Muscle layer of colon (tissue), 2 donors: Measurements from ENCODE around the gene SMIM3.
"Not testable (repeated sequence)": the region's sequence is repeated elsewhere in the genome, so short reads cannot be mapped to it uniquely, and the experiment has no call there.

Source experiments
- H3K27ac ChIP-seq: one replicate; pipeline ENCODE4 v1.7.0; 2013; ENCODE audit warnings: low read depth, mild to moderate bottlenecking, low read length, moderate library complexity
- H3K27me3 ChIP-seq, 2 donors: one replicate each; pipeline ENCODE4 v1.7.0; 2013; ENCODE audit warnings: low read length in 2 of 2, mild to moderate bottlenecking in 2 of 2; ENCODE audit not compliant: insufficient read depth in 2 of 2, control insufficient read depth in 1 of 2
- H3K36me3 ChIP-seq: one replicate; pipeline ENCODE4 v1.7.0; 2013; ENCODE audit warnings: mild to moderate bottlenecking, low read length; ENCODE audit not compliant: insufficient read depth
- H3K4me1 ChIP-seq: one replicate; pipeline ENCODE4 v1.7.0; 2013; ENCODE audit warnings: mild to moderate bottlenecking, low read length; ENCODE audit not compliant: insufficient read depth
- H3K4me3 ChIP-seq, 2 donors: one replicate each; pipeline ENCODE4 v1.7.0; 2013; ENCODE audit warnings: low read length in 2 of 2, low read depth in 1 of 2, mild to moderate bottlenecking in 1 of 2, moderate library complexity in 1 of 2
- H3K9ac ChIP-seq: one replicate; pipeline ENCODE4 v1.7.0; 2013; ENCODE audit warnings: low read length
- H3K9me3 ChIP-seq: one replicate; pipeline ENCODE4 v1.7.0; 2013; ENCODE audit warnings: mild to moderate bottlenecking, low read length
- donor health status: abdominal sarcoma.
- donor health status: Adenocarcinoma of cecum.

Gene SMIM3

DNA sequence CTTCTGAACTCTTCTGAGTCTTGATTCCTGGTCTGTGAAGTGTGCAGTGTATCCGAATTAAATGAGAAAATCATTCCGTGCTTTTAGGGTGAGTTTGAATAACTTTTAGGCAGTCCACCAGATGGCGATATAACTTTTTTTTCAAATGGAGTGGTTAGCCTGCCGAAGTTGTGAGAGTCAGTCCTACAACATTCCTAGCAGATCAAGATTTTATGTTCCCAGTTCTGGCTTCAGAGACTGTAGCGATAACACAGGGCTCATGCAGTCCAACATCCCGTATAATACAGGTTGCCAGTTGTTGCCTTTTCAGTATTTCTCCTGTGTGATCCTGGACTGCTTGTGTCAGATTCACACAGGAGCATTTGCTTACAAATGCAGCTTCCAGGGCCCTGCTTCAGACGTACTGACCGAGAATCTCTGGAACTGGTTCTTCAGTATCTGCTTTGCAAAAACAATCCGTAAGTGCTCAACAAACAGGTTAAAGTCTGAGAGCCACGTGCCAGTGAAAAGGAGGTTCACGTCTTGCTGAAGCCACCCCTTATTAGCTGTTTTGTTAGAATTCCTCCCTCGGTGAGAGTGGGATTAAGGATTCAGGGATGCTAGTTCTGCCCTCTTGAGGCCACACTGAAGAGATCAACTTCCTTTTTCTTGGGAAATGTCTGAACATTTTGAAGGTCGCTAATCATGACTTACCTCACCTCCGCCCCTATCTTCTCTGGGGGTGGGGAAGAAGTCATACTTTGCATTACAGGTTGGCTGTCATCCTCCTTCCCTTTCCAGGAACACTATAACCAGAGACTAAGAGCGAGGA is 22.8 kb downstream of the SMIM3 start:
- Histone ChIP-seq H3K9ac (peak overlapping the region; percentile 29), H3K27ac (peak overlapping the region; percentile 48)

GRCh38 chr5:150804388-150804787 is 25.8 kb downstream of the SMIM3 start:
- Histone ChIP-seq H3K27ac (no peak overlapping the region), H3K9me3 (no peaks in the 10 kb centered on the region), H3K4me1 (peaks cover 8% of the 10 kb centered on the region), H3K4me3 (no peak overlapping the region), H3K36me3 (no peaks in the 10 kb centered on the region), H3K9ac (no peak overlapping the region), H3K27me3 (no peaks in the 10 kb centered on the region)

More for the DNA sequence above, 22.8 kb downstream of the SMIM3 start:
- Histone ChIP-seq H3K36me3 (peaks cover 4% of the 10 kb centered on the region), H3K4me1 (peaks cover 8% of the 10 kb centered on the region), H3K9me3 (no peaks in the 10 kb centered on the region), H3K4me3 (peak overlapping the region; percentile 42 to 62), H3K27me3 (no peaks in the 10 kb centered on the region)

DNA sequence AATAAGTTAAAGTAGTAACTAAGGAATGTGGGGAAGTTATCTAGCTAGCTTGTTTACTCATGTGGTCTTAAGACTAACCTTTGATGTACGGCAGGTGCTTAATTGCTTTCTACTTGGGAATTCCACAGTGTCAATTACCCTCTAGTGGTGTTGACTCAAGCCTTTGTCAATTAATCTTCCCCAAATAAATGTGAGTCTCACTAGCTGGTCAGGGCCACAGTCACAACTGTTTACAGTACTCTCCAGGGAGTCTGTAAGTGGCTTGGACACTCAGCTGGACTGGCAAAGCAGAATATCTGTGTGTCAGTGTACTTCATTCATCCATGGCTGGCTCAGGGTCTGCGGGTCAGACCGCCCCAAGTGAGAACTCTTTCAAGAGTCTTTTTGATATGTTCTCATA is 30.8 kb downstream of the SMIM3 start:
- Histone ChIP-seq H3K27me3 (no peaks in the 10 kb centered on the region), H3K27ac (no peak overlapping the region), H3K9me3 (no peaks in the 10 kb centered on the region), H3K4me1 (no peaks in the 10 kb centered on the region), H3K36me3 (no peaks in the 10 kb centered on the region), H3K9ac (no peak overlapping the region), H3K4me3 (no peak overlapping the region)

- Histone ChIP-seq H3K9me3 (no peaks in the 10 kb centered on the region), H3K27me3 (no peaks in the 10 kb centered on the region), H3K27ac (no peak overlapping the region), H3K9ac (no peak overlapping the region), H3K4me1 (no peaks in the 10 kb centered on the region), H3K4me3 (no peak overlapping the region), H3K36me3 (no peaks in the 10 kb centered on the region)
Observed at GRCh38 chr5:150815010-150815409, 36.5 kb downstream of the SMIM3 start.

DNA sequence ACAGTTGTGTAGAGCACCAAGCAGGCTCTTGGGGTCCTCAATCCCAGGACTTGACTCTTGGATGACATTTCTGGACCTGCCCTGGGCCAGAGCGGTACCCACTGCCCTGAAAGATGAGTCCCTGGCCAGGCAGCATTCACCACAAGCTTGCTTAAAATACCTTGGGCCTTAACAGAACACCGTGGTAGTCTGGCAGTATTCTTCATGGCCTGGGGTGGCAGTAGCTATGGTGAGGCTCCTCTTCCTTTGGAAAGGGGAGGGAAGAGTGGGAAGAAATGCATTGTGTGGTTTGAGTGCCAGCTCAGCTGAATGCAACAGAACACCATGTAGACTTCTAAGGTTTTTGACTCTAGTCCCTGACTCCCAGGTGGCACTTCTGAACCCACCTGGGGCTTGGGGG is 38.4 kb downstream of the SMIM3 start:
- H3K9me3 ChIP-seq: no peaks in the 10 kb centered on the region
- no peaks in the 10 kb centered on the region for H3K27me3 ChIP-seq
- no peak overlapping the region for H3K4me3 ChIP-seq
- no peak overlapping the region for H3K9ac ChIP-seq
- H3K4me1 ChIP-seq: no peaks in the 10 kb centered on the region
- H3K36me3 ChIP-seq: no peaks in the 10 kb centered on the region
- H3K27ac ChIP-seq: no peak overlapping the region

- no peak overlapping the region for H3K9ac ChIP-seq
- no peaks in the 10 kb centered on the region for H3K4me1 ChIP-seq
- no peak overlapping the region for H3K4me3 ChIP-seq
- no peak overlapping the region for H3K27ac ChIP-seq
- H3K9me3 ChIP-seq: no peaks in the 10 kb centered on the region
- no peaks in the 10 kb centered on the region for H3K27me3 ChIP-seq
- H3K36me3 ChIP-seq: no peaks in the 10 kb centered on the region
Observed at GRCh38 chr5:150829744-150830143, 51.2 kb downstream of the SMIM3 start.

GRCh38 chr5:150831821-150832220 is 53.3 kb downstream of the SMIM3 start:
- not testable (repeated sequence) for H3K4me1 ChIP-seq

GRCh38 chr5:150836064-150836463 is 57.5 kb downstream of the SMIM3 start:
- H3K27ac ChIP-seq: no peak overlapping the region
- H3K9me3 ChIP-seq: no peaks in the 10 kb centered on the region
- no peak overlapping the region for H3K9ac ChIP-seq
- no peaks in the 10 kb centered on the region for H3K4me1 ChIP-seq
- no peak overlapping the region for H3K4me3 ChIP-seq
- H3K27me3 ChIP-seq: no peaks in the 10 kb centered on the region
- H3K36me3 ChIP-seq: no peaks in the 10 kb centered on the region

More at GRCh38 chr5:150831821-150832220, 53.3 kb downstream of the SMIM3 start:
- not testable (repeated sequence) for H3K36me3 ChIP-seq, H3K9ac ChIP-seq, H3K4me3 ChIP-seq, H3K9me3 ChIP-seq, H3K27ac ChIP-seq, H3K27me3 ChIP-seq

- no peak overlapping the region for H3K9ac ChIP-seq
- no peaks in the 10 kb centered on the region for H3K36me3 ChIP-seq
- H3K4me1 ChIP-seq: no peaks in the 10 kb centered on the region
- H3K27ac ChIP-seq: no peak overlapping the region
- H3K9me3 ChIP-seq: no peaks in the 10 kb centered on the region
- no peak overlapping the region for H3K4me3 ChIP-seq
- no peaks in the 10 kb centered on the region for H3K27me3 ChIP-seq
Observed at GRCh38 chr5:150836703-150837102, 58.1 kb downstream of the SMIM3 start.

DNA sequence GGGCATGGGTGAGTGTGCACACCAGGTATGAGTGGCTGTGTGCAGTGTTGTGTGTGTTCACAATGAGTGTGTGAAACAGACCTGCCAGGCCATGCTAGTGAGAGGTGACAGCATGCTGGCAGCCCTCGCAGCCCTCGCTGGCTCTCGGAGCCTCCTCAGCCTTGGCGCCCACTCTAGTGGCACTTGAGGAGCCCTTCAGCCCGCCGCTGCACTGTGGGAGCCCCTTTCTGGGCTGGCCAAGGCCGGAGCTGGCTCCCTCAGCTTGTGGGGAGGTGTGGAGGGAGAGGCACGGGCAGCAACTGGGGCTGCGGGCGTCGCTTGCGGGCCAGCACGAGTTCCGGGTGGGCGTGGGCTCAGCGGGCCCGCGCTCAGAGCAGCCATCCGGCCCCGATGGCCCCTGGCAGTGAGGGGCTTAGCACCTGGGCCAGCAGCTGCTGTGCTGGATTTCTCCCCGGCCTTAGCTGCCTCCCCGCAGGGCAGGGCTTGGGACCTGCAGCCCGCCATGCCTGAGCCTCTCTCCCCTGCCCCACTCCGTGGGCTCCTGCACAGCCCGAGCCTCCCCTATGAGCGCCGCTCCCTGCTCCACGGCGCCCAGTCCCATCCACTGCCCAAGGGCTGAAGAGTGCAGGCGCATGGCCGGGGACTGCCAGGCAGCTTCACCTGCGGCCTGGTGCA is 66.8 kb downstream of the SMIM3 start:
- H3K27me3 ChIP-seq: not testable (repeated sequence)

GRCh38 chr5:150846308-150846653 is 67.7 kb downstream of the SMIM3 start, which contains the start of gene IRGM:
Gene IRGM (plus strand): TSS chr5:150846521. CDS start chr5:150848124, 1,603 bp downstream.
- H3K27me3 ChIP-seq, H3K4me3 ChIP-seq: not testable (repeated sequence)

More for the DNA sequence above, 66.8 kb downstream of the SMIM3 start:
- H3K27ac ChIP-seq, H3K4me1 ChIP-seq, H3K9ac ChIP-seq, H3K9me3 ChIP-seq, H3K36me3 ChIP-seq, H3K4me3 ChIP-seq: not testable (repeated sequence)

More at GRCh38 chr5:150846308-150846653, 67.7 kb downstream of the SMIM3 start, which contains the start of gene IRGM:
- not testable (repeated sequence) for H3K4me1 ChIP-seq, H3K27ac ChIP-seq, H3K36me3 ChIP-seq, H3K9me3 ChIP-seq, H3K9ac ChIP-seq
